GM19023 (cell line): ENCODE measurements around the gene HSD11B1L.
"Not testable (repeated sequence)": the region's sequence is repeated elsewhere in the genome, so short reads cannot be mapped to it uniquely, and the experiment has no call there.

Source experiments
- ATAC-seq: cut with Tn5 transposase; IDR thresholded peaks from one replicate; pipeline ENCODE4 v1.9.1; 2021; ENCODE audit warnings: mild to moderate bottlenecking, moderate library complexity; ENCODE audit not compliant: unreplicated experiment

Gene HSD11B1L

DNA sequence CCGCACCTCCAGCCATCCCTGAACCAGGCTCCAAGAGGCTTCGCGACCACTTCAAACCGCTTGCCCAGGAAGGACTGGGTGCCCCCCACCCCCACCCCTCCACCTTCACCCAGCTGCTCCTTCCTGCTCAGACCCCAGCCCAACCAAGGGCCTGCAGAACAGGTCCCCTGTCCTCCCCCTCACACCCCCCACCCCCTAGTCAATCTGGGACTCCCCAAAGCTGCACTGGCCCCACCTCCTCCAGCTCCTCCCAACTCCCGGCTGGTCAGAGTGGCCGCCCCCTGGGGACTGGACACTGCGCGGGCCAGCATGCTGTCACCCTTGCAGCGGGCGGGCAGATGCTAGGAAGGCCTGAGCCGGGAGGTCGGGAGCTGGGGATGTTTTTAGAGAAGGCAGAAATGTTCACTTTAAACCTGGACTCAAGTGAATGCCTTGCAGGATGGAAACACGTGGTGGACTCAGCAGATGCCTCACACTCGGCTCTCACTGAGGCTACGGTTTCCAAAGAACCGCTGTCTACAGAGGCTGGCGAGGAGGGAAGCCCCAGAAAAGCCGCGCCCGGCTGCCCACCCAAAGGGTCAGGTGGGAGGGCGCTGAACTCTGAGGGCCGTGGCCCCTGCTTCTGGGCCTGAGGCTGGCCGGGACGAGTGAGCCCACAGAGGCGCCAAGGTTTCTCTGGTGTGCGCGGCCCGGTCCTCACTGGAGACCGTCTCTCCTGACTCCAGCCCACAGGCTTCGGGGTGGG is 17.2 kb downstream of the HSD11B1L start:
- no peak for ATAC-seq

- ATAC-seq: no peak
Observed at GRCh38 chr19:5698635-5699422, 18.0 kb downstream of the HSD11B1L start.

DNA sequence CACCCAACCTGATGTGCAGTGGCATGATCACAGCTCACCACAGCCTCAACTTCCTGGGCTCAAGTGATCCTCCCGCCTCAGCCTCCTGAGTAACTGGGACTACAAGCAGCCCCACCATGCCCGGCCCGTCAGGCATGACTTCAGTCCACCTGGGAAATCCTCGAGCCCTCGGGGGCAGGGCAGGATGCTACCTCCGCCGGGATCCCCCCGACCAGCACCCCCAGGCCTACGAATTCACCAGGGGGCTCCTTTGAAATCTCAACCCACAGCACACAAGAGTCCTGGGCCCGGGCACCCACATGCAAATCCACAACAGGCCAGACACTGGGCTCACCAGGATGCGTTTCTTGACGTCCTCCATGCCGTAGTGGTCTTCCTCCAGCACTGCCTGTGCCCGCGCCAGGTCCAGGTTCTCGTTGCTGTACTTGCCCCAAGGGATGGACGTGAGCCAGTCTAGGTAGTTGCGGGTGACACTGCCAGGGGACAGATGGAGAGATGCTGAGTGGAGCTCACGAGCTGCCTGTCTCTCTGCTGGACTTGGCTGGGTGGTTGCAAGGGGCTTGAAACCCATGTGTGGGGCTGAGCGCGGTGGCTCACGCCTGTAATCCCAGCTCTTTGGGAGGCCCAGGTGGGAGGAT is 19.7 kb downstream of the HSD11B1L start:
- ATAC-seq: no peak

- not testable (repeated sequence) for ATAC-seq
Observed at GRCh38 chr19:5702053-5702410, 21.2 kb downstream of the HSD11B1L start.

- no peak for ATAC-seq
Observed at GRCh38 chr19:5703819-5704818, 23.3 kb downstream of the HSD11B1L start.

GRCh38 chr19:5705552-5705951 is 24.7 kb downstream of the HSD11B1L start:
- ATAC-seq: no peak

DNA sequence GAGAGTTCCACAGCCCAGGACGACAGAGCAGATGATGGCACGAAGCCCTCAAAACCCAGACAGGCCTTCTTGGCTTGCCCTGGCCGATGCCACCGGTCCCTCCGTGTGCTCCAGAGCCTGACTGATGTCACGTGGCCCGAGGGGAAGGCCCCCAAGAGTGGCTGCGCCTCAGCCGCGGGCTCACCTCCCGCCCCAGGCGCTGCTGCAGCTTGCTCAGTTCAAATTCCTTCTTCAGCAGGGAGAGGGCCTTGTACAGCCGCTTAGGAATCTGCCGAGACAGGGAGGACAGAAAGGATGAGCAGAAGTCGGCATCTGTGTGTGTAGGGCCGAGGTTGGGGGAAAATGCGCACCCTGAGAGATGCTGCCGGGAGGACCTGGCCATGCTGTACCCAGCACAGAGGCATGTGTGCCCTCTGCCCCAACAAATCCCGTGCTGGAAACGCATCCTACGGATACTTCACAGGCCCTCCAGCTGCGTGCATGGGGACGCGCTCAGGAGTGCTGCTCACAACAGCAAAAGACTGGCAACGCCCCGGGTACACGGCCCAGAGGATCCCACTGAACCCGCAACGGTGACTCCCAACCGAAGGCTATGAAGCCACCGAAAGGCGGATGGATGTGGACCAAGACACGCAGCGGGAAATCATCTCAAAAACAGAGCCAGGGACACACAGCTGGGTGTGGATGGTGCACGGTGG is 26.2 kb downstream of the HSD11B1L start:
- ATAC-seq: no peak

- ATAC-seq: no peak
Observed at GRCh38 chr19:5707576-5708575, 27.0 kb downstream of the HSD11B1L start.

- no peak for ATAC-seq
Observed at GRCh38 chr19:5711025-5711424, 30.2 kb downstream of the HSD11B1L start.

GRCh38 chr19:5711713-5712161 is 30.9 kb downstream of the HSD11B1L start:
- ATAC-seq: no peak

GRCh38 chr19:5713228-5713627 is 32.4 kb downstream of the HSD11B1L start:
- no peak for ATAC-seq

GRCh38 chr19:5714816-5715215 is 34.0 kb downstream of the HSD11B1L start:
- ATAC-seq: no peak

DNA sequence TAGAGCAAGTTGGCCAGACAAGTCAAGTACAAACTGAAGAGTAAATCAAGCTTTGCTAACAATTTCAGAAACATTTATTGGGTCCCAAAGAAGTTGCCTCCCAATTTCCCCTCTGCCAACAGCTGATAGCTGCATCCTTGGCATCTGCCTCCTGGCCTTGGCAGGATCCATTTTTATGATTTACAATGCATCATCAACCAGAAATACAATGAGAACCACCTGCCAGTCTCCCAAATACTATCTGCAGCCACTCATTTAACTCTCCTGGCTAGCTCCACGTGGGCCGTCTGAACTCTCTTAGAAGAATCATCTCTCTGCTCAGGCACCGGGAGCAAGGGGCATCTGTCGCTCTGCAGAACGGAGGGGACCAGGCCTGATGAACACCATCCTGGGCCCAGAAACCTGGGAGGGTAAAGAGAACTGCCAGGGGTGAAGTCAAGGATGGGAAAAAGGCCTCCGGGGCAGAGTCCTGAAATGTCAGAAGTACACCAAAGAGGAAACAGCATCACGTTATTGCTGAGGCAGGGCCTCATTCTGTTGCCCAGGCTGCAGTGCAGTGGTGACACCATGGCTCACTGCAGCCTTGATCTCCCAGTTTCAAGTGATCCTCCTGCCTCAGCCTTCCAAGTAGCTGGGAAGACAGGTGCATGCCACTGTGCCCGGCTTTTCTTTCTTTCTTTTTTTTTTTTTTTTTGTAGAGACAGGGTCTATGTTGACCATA is 36.5 kb downstream of the HSD11B1L start:
- ATAC-seq: no peak

DNA sequence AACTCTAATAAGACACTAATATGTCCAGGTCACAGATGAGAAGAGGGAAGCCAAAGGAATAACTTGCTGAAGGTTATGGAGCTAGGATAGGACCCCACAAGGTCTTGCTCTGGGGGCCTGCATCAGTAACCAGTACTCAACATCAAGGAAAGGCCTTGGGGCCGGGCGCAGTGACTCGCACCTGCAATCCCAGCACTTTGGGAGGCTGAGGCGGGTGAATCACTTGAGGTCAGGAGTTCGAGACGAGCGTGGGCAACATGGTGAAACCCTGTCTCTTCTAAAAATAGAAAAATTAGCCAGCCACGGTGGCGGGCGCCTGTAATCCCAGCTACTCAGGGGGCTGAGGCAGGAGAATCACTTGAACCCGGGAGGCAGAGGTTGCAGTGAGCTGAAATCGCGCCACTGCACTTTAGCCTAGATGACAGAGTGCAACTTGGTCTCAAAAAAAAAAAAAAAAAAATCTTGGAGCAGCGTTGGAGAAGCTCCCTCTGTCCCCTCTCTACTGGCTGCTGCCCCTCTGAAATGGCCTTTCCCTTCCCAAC is 37.3 kb downstream of the HSD11B1L start:
- ATAC-seq: no peak

DNA sequence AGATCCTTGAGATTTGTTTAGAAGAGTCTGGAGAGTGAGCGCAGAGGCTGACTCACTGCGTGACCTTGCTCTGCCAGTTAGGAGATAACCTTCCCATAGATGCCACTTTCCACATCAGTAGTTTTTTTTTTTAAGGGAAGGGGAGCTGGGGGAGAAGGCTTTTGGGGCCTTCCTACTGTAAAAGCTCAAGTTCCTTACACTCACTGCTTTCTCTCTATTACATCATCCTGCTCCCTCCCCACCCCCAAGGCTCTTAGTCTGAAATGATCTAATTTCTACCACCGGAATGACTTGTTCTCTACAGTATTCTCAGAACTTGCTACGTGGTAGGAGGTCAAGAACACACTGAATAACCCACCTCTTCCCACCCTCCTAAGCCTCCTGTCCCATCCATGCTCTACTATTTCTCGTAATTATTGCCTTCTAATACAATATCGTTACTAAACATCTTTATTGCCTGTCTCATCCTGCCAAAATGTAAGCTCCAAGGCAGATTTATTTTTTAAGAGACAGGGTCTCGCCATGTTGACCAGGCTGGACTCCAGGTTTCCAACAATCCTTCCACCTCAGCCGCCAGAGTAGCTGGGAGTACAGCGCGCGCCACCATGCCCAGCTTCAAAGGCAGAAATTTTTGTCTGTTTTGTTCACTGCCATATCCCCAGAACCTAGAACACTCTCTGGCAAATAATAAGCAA is 37.9 kb downstream of the HSD11B1L start:
- ATAC-seq: no peak

GRCh38 chr19:5719274-5719960 is 38.6 kb downstream of the HSD11B1L start:
- peak; percentile 1 for ATAC-seq
